RWPE2 (cell line): ENCODE data around the gene DDX17.

Experiments used
- ATAC-seq: fragments of 200-7000 bp; cut with Tn5 transposase; 3 replicates; pipeline ENCODE4 v1.9.1; 2021; ENCODE audit warnings: low read depth
- DNase-seq: peaks from one replicate; pipeline ENCODE4 v3.0.0-alpha.2; 2020; ENCODE audit warnings: low spot score
- H3K27ac ChIP-seq: fragments of 450-650 bp; 2 replicates; pipeline ENCODE4 v1.5.1; 2017; ENCODE audit warnings: mild to moderate bottlenecking; ENCODE audit not compliant: poor library complexity, severe bottlenecking
- H3K27me3 ChIP-seq: fragments of 250-450 bp; sonication (Bioruptor Pico); 2 replicates; pipeline ENCODE4 v1.5.1; 2021; ENCODE audit warnings: mild to moderate bottlenecking, moderate library complexity; ENCODE audit not compliant: insufficient read depth, poor library complexity, severe bottlenecking
- H3K36me3 ChIP-seq: fragments of 250-450 bp; sonication (Bioruptor Pico); 2 replicates; pipeline ENCODE4 v1.5.1; 2020; ENCODE audit warnings: low read depth, mild to moderate bottlenecking, moderate library complexity
- H3K4me1 ChIP-seq: fragments of 250-450 bp; sonication (Bioruptor Pico); 2 replicates; pipeline ENCODE4 v1.5.1; 2021; ENCODE audit warnings: mild to moderate bottlenecking, moderate library complexity; ENCODE audit not compliant: insufficient read depth, poor library complexity, severe bottlenecking
- H3K4me3 ChIP-seq: fragments of 250-450 bp; sonication (Bioruptor Pico); 2 replicates; pipeline ENCODE4 v1.5.1; 2021; ENCODE audit warnings: mild to moderate bottlenecking, moderate library complexity; ENCODE audit not compliant: severe bottlenecking
- H3K9me3 ChIP-seq: fragments of 250-450 bp; sonication (Bioruptor Pico); 2 replicates; pipeline ENCODE4 v1.5.1; 2021; ENCODE audit warnings: mild to moderate bottlenecking, moderate library complexity; ENCODE audit not compliant: severe bottlenecking
- TF ChIP-seq, protein P1 (sequence below): fragments of 450-650 bp; IDR thresholded peaks from one replicate; pipeline ENCODE4 v1.5.1; 2017; ENCODE audit warnings: mild to moderate bottlenecking, moderate library complexity; ENCODE audit not compliant: poor library complexity, severe bottlenecking

The DDX17 gene

DNA sequence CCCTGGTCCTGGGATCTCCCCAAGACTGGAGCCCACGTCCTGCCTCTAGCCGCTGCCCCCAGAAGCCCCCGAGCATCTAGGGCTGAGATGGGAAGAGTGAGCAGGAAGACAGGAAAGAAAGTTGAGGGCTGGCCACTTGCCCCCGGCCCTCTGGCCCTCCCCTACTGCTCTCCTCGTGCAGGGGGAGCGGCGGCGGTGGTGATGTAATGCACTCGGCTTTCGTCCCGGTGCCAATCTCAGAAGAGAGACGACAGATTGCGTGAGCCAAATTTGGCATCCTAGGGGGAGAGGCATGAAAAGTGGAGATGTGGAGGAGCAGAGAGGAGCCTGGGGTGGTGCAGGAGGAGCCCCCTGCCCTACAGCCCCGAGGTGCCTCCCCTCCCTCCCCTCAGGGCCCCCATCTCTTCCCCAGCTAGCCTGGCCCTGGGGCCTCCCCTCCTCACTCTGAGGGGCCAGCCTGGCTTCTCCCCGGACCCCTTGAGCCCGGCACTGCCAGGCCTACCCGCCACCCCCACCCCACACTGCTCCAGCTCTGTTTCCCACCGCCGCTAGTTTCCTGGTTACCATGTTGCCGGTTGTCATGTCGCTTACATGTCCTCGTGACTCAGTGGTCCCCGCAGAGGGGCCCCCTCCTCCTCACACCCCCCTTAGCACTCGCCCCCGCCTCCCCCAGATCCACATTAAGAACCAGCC lies 53.6 kb downstream of the DDX17 start:
- ATAC-seq (no peak), DNase-seq (no peak)
- no peaks in the 10 kb centered on the region for H3K36me3 ChIP-seq

DNA sequence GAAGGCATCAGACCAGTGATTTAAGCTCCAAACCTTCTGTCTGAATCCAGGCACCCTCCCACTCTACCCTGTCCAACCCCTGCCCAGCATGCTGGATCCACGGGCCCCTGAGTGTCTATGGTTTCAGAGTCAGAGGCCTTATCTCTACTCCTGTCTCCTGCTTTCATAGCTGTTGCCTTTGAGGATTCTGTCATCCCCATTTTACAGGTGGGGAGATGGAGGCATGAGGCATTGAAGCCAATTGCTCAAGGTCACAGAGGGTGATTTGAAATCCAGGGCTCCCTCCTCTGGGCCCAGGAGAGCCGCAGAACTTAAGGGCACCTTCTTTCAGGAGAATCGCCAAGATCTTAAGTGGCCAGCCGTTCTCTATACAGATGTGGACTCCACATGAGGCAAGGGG lies 54.2 kb downstream of the DDX17 start:
- no peaks in the 10 kb centered on the region for H3K9me3 ChIP-seq
- H3K27me3 ChIP-seq = peaks cover 29% of the 10 kb centered on the region
- H3K27ac ChIP-seq = no peak overlapping the region
- ATAC-seq (no peak), DNase-seq (no peak)
- no peaks in the 10 kb centered on the region for H3K36me3 ChIP-seq
- H3K4me1 ChIP-seq = no peaks in the 10 kb centered on the region
- no peak overlapping the region for H3K4me3 ChIP-seq
- TF ChIP-seq, protein P1, sequence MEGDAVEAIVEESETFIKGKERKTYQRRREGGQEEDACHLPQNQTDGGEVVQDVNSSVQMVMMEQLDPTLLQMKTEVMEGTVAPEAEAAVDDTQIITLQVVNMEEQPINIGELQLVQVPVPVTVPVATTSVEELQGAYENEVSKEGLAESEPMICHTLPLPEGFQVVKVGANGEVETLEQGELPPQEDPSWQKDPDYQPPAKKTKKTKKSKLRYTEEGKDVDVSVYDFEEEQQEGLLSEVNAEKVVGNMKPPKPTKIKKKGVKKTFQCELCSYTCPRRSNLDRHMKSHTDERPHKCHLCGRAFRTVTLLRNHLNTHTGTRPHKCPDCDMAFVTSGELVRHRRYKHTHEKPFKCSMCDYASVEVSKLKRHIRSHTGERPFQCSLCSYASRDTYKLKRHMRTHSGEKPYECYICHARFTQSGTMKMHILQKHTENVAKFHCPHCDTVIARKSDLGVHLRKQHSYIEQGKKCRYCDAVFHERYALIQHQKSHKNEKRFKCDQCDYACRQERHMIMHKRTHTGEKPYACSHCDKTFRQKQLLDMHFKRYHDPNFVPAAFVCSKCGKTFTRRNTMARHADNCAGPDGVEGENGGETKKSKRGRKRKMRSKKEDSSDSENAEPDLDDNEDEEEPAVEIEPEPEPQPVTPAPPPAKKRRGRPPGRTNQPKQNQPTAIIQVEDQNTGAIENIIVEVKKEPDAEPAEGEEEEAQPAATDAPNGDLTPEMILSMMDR = no peak

More for the DNA sequence above, 53.6 kb downstream of the DDX17 start:
- Histone ChIP-seq H3K4me1 (no peaks in the 10 kb centered on the region), H3K27me3 (peaks cover 29% of the 10 kb centered on the region), H3K4me3 (no peak overlapping the region), H3K27ac (no peak overlapping the region), H3K9me3 (no peaks in the 10 kb centered on the region)
- TF ChIP-seq, protein P1 = no peak

DNA sequence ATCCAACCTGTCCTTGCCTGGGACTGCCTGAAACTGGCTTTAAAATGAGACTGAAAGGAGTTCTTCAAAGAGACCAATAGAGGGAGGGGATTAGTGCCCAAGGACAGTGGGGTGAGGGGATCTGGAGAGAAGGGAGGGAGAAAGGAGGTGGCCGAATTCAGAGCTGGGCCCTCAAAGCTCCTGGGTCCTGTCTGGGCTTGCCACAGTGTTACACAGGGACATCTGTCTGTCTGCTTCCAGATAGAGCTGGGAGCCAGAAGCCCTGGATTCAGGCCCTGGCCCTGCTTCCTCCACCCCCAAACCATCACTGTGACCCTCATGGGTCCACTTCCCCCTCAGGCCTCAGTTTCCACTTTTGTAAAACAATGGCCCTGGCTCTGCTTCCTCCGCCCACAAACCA lies 54.7 kb downstream of the DDX17 start:
- Histone ChIP-seq H3K36me3 (no peaks in the 10 kb centered on the region), H3K27me3 (peaks cover 27% of the 10 kb centered on the region), H3K4me3 (no peak overlapping the region), H3K27ac (no peak overlapping the region), H3K9me3 (no peaks in the 10 kb centered on the region), H3K4me1 (no peaks in the 10 kb centered on the region)
- no peak; the same call in 2 of the 3 replicates for ATAC-seq
- TF ChIP-seq, protein P1 = no peak
- DNase-seq = no peak

DNA sequence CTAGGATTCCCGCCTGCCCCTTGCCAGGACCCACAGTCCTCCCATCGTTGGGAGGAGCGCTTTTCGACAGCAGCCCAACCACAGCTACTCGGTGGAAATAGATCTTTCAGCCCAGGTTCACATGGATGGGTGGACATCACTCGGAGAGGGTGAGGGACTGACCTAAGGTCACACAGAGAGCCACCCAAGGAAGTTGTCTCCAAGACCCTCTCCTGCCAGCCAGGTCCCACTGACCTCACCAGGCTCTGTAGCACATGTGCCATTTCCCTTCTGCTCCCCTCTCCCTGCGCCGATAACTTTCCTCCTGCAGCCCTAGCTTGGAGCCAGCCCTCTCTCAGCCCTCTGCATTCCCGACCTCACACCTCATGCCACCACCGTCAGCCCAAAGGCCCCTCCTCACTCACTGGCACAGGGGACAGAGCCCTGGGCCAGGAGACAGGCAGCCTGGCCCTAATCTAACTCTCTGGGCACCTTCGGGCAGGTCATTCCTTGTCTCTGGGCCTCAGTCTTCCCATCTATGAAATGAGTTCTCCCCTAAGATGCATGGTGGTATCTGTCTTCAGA lies 55.8 kb downstream of the DDX17 start:
- no peak for DNase-seq
- Histone ChIP-seq H3K4me1 (no peaks in the 10 kb centered on the region), H3K9me3 (no peaks in the 10 kb centered on the region), H3K4me3 (no peak overlapping the region), H3K27me3 (peaks cover 20% of the 10 kb centered on the region), H3K27ac (no peak overlapping the region), H3K36me3 (no peaks in the 10 kb centered on the region)
- no peak for ATAC-seq
- TF ChIP-seq, protein P1 = no peak

DNA sequence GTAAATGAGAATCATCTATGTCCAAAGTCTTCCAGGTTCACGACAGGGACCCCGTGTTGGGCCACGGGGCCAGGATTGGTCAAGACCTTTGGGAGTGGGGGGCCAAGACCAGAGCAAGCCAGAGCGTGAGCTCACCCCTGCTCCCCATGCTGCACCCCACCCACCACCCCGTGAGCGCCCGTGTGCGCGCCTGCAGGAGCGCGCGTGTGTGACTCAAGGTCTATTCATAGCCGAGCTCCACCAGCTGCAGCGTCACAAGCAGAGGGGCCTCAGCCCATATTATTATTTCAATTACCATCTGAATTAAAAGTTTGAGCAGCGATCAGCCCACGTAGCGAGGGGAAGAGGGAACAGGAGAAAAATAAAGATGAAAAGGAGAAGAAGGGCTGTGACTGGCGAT lies 56.3 kb downstream of the DDX17 start:
- Histone ChIP-seq H3K4me1 (no peaks in the 10 kb centered on the region), H3K27ac (no peak overlapping the region), H3K4me3 (no peak overlapping the region), H3K36me3 (no peaks in the 10 kb centered on the region), H3K27me3 (peaks cover 20% of the 10 kb centered on the region), H3K9me3 (no peaks in the 10 kb centered on the region)
- ATAC-seq (no peak), DNase-seq (no peak)
- TF ChIP-seq, protein P1 = no peak
